NK-92 (cell line): ENCODE data around the gene PRDM16.

Experiments used
- DNase-seq: peaks from one replicate; lab custom pipeline; 2025; ENCODE audit not compliant: unreplicated experiment; lab: John Stamatoyannopoulos, UW

Gene PRDM16

DNA sequence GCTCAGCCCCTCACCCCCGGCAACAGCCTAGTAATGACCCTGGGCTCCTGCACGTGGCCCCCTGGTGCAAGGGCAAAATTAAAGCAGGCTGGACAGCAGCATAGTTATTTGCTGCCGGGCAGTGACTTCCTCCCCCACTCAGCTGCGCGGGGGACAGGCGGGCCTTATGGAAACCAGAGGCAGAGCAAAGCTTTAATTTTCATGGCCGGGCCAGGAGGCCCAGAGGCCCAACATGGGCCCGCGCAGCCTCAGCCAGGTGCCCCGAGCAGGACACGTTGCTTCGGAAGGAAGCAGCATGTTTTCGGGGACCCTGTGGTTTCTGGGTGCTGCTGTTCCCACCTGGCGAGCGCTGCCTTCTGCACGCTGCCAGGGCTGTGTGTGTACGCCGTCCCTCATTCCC, 295.5 kb downstream of the PRDM16 start:
- DNase-seq = no peak

DNA sequence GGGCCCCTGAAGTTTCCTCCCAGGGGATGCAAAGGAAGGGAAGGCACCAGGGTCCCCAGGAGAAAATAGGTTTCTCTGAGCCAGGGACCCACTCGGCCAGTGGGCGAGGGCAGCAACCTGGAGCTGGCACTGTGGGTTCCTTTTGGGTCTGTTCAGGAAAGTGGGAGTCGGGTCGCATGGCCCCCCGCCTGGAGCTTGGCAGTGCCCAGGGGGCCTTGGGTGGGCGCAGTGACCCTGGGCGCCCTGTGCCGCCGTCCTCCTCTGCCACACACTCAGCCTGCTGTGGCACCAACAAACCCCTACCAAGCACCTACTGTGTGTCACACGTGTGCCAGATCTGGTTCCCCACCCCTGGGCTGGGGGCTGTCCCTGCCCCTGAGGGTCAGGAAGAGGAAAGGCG, 296.0 kb downstream of the PRDM16 start:
- no peak for DNase-seq

DNA sequence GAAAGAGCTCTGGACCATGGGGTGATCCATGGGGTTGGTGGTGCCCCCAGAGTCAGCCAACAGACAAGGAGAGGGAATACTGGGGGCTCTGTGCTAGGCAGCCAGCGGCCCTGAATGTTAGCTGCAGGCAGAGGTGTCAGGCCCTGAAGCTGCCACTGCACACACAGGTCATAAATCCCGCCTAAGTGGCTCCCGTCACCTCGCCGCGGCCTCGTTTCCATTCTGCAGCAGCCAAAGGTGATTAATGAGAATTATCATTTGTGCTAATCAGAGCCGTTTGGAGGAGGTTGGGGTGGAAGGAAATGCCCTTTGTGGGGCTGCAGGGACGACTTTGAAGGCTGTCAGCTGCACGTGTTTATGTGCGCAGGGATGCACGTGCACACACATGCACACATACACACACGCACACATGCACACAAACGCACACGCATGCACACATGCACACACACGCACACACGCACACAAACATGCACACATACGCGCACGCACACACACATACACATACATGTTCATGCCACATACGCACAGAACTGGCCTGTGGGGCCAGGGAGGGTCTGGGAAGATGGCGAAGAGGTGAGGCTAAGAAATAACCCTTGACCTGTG, 296.6 kb downstream of the PRDM16 start:
- DNase-seq = no peak

DNA sequence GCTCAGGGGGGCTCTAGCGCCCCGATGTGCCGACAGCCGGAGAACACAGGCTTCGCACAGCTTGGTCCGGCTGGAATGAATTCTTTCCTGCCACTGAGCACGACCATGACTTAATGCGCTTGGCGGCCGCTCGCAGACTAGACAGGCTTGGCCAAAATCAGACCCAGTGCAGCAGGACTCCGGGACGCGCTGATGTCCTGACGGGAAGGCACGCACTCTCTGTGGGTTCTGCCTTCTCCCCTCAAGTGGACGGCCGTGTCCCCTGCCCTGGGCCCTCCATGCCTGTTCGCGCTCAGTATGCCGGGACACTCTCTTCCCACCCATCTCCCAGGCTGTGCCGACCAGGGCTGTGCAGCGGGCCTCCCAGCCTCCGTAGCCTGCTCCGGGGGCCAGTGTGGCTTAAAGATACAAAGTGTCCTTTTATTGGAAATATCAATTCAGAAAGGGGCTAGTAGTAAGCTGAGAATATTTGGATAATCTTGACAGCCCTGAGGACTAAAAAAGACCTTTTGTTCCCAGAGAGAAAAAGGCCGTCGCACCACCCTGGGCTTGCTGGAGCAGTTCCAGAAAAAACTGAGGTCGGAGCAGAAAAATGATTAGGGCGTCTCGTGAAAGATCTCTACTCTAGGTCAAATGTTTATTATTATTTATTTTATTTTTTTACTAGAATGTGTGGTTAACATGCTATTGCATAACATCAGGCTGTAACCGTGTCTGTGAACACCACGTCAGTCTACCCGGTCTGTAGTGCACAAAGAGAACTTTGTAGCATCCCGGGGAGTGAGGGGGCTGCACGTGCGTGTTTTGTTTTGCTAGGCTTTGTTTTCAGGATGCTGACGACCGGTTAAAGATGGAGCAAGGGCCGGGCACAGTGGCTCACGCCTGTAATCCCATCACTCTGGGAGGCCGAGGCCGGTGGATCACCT, 297.4 kb downstream of the PRDM16 start:
- no peak for DNase-seq

DNA sequence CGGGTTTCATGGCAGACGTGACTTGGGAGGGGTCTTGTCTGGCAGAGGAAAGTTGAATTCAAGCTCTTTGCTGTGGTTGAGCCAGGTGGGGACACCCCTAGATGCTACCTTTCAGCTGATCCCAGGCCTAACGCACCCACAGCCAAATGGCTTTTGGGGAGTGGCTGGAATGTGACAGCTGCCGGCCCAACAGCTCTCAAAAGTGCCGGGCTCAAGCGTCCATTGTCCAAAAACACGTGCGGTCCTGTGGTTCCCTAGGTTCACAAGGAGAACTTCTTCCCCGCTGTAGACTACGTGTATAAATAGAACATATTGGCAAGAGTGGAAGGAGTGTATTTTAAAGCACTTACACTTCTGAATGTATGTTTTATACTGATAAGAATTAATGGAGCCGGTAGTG, 298.4 kb downstream of the PRDM16 start:
- no peak for DNase-seq

DNA sequence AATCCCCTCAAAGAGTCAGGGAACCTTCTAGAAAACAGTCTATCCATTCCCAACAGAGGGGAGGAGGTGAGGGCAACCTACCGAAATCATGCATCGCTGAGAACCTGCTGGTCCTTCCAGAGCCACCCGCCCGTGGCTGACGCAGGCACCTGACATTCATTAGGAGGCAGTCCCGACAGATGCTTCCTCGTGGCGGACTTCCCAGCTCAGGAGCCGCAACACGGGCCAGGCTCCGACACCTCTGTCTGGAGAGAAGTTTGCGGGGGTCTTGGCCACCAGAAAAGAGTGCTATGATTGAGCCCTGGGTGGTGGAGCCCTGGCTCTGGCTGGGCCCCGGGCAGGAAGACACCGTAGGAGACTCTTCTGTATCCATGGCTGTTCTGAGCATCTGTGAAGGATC, 299.1 kb downstream of the PRDM16 start:
- DNase-seq = no peak

DNA sequence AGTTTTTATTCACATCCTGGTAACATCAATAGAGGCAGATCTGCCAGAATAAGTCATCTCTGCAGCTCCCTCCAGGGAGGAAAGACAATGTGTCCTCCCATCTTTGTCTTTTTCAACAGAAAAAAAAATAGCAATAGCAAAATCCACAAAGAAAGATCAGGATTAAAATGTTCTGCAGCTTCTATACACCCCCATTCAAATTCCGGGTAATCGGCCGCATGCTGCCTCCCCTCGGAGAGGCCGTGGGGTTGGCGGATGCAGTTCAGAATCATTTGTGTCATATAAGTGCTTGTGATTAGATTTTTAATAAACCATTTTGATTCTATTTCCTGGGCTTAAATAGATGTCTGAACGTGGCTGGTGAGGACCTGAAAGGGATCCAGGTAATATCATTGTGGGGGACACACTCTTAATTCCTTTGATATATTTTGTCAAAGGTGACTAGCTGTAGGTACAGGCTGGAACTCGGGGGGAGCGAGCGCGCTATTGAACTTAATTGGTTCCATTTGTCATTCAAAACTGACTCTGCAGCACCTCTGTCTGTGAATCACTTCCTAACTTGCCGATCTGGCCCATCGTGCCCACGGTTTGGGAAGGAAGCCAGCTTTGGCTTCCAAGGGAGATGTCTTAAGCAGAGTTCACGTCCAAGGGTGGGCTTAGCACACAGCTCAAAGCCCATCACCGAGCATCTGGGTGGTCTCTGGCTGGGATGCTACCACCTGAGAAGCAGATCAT, 299.9 kb downstream of the PRDM16 start:
- no peak for DNase-seq

DNA sequence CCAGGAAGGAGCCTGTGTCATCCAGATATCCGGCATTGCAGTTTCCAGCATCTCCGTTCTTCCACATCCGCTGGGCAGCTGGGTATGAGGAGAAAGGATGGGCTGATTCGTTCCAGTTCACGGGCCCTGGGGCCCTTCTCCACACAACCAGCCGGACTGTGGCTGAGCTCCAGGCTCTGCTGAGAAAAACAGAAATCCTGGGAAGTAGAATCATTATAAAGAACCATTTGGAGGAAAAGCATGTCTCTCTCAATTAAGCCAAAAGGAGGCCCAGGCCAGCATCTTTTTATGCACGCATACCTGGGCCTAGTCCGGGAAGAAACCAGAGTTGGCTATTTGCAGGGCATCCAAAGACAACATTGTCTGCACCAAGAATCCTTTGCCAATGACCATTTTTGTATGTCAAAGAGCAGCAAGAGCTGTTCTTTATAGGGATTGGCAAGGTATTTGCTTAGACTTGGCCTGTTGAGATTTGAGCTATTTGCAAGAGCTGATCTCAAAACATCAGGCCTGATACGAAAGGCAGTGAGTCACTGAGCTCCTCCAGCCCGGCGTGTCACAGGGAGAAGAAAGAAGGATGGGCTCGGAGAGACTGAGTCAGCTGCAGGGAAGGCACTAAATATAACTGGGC, 300.6 kb downstream of the PRDM16 start:
- DNase-seq = no peak

DNA sequence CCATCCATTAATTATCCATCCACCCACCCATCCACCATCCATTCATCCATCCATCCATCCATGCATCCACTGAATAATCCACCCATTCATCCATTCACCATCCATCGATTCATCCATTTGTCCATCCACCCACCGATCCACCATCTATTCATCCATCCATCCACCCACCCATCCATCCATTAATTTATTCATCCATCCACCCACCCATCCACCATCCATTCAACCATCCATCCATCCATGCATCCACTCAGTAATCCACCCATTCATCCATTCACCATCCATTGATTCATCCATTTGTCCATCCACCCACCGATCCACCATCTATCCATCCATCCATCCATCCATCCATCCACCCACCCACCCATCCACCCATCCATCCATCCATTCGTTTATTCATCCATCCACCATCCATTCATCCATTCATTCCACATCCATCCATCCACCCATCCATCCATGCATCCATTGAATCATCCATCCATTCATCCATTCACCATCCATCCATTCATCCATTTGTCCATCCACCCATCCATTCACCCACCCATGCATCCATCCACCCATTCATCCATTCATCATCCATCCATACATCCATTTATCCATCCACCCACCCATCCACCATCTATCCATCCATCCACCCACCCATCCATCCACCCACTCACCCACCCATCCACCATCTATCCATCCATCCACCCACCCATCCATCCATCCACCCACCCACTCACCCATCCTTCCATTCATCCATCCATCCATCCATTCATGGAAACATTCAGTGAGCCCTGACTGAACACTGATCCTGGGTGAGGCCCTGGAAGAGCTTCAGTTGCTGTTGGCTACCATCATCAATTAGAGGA, 302.1 kb downstream of the PRDM16 start:
- DNase-seq = no peak

DNA sequence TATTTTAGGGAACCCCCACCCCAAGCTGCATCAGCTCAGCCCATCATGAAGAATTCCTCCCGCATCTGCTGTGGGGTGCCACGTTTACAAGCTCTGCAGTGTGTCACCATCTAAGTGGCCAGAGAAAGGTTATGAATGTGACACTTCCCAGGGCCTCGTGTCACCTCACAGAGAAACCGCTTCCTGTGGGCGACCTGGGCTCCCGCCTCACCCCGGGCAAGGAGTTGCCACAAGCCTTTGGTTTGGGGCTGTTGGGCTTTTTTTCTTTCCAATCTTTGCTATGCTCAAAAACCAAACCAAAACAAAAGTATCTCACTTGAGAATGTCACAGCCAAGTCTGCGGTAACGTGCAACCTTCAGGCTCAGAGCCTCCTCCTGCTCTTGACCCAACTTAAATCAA, 303.3 kb downstream of the PRDM16 start:
- no peak for DNase-seq

DNA sequence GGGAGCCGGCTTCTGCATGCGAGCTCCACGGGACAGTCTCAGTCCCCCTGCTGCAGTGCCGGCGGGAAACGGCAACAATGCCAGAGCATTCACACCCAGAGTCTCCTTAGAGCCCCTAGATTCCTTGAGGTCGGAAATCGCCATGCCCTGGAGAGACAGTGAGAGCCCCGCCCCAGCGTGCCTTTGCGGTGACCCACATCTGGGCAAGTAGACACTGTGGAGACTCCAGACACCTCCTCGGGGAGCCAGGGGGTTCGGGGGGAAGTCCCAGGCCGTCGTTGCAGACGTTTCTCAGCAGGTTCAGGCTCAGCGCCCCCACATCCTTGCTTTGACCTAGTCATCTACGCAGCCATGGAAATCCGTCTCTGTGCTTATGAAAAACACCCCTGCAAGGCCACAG, 304.2 kb downstream of the PRDM16 start:
- DNase-seq = no peak

DNA sequence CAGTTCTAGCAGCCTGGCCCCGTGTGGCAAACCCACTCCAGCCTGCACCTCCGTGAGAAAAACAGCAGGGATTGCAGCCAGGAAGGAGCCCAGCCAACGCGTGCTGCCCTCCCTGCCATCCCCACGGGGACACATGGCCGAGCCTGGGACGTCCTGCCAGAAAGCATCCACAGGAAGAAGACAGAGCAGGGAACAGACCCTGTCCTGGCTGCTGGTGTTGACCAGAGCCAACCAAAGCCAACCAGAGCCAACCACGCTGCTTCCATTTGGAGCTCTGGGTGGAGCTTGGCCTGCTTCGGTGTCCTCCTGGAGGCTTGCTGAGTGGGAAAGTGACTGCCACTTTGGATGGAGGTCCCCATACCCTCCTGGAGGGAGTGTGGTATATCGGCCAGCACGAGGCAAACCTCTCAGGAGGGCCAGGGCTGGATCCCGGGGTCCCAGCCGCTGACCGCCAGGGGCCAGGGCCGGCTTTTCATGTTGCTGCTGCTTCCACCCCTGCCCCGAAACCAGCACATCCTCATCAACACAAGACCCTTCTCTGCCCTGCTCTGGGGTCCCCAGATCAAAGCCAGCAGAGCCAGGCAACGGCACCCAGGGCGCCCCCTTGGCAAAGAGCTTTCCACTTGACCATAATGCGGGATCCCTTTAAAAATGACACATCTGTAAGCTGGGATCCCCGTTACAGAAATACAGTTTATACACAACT, 304.9 kb downstream of the PRDM16 start:
- DNase-seq = no peak

DNA sequence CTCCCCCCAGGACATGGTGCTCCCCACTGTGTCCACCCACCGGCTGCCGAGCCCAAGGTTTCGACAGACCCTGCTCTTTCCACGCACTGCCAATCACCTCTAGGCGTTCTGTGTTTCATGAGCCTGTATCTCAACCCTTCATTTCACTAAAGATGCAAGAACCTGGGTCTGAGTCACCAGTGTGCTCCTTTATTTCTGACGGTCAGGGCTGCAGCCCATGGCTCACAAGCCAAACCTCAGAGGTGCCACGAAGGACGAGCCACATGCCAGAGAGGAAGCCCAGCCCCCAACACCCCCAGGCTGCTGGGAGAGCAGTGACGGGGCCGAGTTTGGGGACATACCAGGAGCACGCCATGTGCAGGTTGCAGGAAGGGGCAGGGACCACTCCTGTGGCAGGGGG, 306.2 kb downstream of the PRDM16 start:
- DNase-seq = no peak

DNA sequence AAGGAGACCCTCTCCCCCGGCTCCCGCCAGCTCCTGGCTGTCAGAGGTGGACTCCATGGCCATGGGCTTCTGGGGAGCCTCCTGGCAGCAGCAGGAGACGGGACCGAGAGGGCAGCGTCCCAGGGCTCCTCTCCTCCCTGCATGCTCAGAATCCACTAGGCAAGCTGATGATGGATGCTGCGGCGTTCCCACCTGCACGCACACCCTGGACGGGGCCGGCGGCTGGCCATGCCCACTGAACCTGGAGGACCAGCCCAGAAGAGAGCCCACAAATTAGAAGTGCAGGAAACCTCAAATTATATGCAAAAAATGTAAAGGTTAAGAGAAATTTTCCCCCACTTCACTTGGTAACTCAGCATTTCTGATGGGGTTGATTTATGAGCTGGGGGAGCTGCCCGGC, 308.2 kb downstream of the PRDM16 start:
- DNase-seq = no peak

DNA sequence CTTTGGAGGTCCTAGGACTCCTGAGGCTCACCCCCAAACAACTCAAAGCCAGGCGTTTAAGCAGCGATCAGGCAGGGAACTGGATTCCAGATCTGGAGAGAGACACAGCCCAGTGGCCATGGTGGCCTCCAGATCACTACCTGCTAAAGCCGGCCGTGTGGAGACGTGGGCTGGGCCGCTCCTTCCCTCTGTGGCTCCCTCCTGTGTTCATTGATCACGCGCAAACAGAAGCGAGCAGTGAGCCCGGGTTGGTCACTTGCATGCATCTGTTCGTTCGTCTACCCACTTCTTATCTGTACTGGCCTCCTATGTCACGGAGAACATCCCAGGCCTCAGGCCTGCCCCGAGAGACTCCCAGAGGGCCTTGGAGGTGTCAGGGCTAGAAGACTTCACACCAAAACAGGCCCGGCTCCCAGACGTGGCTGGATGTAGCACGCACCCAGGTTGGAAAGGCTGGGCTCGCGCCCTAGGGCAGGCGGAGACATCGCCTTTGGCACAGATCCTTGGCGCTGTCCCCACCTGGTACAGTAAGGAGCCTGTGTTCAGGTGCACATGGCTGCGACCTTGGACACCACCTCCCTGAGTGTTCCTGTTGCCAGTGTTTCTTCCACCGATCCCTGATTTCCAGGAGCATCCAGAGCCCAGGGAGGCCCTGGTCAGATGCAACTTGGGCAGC, 308.7 kb downstream of the PRDM16 start:
- DNase-seq = no peak

DNA sequence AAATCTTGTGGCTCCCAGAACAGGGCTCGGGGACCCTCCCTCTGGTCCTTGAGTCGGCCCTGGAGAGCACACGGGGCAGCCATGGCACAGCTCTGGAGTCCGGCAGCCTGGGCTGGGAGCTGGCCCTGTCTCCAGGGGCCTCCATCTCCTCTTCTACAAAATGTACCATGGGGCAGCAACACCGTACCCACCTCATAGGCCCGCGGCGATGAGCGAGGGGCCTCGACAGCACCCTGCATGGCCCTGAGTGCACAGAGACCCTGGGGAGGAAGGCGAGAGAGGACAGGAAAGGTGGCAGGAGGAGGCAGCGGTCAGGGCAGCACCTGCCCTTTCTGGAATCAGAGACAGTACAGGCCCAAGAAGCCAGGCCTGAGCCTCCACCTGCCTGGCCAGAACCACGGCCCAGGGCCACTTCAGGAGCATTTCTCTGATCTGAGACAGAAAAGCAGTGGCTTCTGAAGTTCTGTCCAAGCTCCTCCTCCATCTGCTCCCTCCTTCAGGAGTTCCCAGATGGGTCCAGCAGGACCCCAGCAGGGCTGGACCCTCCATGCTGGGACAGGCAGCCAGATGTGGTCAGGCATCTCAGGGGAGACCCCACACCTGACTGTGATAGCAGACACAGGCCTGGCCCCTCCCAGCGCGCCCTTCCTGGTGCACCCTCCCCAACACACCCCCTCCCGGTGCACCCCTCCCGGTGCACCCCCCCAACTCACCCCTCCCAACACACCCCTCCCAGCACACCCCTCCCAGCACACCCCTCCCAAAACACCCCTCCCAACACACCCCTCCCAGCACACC, 309.6 kb downstream of the PRDM16 start:
- DNase-seq = no peak

DNA sequence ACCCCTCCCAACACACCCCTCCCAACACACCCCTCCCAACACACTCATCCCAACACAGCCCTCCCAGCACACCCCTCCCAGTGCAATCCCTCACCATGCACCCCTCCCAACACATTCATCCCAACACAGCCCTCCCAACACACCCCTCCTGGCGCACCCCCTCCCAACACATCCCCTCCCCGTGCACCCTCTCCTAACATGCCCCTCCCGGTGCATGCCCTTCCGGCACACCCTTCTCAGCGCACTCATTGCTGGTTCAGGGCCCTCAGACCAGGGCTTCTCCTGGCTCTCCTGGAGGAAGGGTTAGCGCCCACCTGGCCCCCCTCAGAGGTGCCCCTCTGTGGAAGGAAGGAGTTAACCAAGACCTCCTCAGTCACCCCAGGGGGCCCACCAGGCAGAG, 310.9 kb downstream of the PRDM16 start:
- DNase-seq = no peak

DNA sequence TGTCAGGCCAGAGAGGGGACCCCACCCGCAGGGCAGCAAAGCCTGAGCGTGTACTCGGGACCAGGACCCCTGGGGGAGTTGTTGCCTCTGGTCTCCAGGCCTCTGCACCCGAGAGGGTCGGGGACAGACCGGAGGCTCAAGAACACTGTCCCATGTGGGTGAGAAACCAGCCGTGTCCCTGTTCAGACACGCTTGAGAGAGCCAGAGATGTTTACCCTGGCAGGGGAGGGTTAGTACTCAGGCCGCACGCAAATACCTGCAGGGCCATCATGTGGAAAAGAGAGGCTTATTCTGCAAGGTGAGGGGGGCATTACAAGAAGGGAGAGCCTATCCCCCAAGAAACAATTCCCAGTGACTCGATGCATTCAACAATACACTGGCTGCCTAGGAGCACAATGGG, 311.5 kb downstream of the PRDM16 start:
- DNase-seq = no peak

DNA sequence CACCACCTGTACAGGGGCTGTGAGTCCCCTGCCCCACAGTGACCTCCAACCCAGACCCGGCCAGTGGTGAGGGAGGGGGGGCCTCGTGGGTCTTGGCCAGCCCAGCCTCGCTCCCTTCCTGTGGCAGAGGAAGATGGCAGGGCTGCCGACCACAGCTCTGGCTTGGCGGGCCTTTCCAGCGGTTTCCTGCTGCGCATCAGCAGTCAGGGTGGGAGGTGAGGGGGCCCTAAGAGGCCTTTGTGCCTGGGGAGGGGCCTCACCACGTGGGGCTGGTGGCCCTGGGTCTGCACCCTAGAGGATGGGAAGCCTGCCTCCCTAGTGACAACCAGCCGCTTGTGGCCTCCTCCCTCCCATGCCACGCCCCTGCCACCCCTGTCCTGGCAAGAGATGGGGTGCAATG, 312.9 kb downstream of the PRDM16 start:
- no peak for DNase-seq
